Measurements from ENCODE around the gene FBXL7.

The FBXL7 gene

DNA sequence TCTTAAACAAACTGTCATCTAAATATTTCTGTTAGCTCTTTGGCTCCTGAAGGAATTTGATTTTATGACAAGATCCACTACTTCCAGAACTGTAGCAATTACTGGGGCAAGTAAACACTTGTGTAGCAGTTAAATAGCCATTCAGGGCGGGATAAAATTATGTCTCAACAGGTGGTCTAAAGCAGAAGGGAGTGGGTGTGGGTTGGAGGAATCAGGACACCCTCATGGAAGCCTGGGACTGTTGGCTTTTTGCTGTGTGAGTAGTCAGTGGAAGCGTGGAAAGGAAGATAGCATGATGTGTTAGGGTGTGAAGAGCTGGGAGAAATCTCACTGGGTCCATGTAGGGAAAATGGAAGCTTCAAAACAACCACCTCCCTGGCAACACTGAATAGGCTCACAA is 127.1 kb downstream of the FBXL7 start:
- DNase-seq, result no peak

DNA sequence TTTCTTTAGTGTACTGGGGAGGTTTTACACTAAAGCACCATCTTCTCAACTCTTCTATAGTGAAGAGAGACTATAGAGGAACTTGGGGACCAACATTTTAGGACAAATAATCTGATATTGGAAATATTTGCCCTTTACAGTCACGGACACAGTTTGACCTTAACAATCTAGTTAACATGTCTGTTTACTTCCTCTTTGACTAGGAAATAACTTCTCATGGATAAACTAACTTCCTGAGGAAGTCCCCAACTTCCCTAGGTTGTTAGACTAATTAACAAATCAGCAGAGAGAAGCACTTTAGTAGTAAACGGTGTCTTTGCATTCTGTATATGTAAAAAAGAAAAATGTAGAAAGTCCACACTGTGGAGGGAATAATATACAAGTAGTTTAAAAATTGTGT is 127.7 kb downstream of the FBXL7 start:
- DNase-seq, result no peak

GRCh38 chr5:15630441-15630840 is 130.5 kb downstream of the FBXL7 start:
- DNase-seq, result no peak

DNA sequence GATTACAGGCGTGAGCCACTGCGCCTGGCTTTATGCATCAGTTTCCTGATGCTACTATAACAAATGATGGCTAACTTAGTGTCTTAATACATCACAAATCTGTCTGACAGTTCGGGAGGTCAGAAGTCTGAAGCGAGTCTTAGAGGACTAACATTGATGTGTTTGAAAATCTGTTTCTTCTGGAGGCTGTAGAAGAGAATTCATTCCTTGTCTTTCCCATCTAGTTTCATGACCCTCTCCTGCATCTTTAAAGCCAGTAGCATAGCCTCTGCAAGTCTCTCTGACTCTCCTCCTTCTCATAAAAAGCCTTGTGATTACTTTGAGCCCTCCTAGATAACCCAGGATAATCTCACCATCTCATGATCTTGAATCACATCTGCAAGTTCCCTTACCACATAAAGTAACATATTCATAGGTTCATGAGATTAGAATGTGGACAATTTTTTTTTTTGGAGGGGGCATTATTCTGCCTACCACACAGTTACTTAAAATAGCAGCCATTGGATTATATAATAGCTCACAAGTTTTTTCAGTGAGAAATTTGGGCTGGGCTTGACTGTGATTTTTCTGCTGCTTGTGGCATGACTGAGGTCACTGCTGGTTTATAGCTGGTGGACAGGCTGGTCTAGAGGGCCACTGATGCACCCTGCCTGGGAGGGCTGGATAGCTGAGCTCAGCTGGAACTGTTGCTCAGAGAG is 134.8 kb downstream of the FBXL7 start:
- no peak for DNase-seq

DNA sequence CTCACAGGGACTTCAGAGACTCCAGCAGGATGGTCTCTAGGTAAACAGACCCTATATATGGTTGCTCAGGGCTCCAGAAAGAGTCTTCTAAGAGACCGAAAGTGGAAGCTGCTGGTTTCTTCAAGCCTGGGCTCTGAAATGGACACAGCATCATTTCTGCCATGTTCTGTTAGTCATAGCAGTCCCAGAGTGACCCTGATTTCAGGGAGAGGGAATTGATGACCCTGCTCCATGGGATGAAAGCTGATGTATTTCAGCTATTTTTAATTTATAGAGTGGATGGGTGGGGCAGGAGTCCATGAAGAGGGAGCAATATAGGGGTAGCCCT is 135.3 kb downstream of the FBXL7 start:
- no peak for DNase-seq

GRCh38 chr5:15637345-15637744 is 137.4 kb downstream of the FBXL7 start:
- DNase-seq, result no peak

DNA sequence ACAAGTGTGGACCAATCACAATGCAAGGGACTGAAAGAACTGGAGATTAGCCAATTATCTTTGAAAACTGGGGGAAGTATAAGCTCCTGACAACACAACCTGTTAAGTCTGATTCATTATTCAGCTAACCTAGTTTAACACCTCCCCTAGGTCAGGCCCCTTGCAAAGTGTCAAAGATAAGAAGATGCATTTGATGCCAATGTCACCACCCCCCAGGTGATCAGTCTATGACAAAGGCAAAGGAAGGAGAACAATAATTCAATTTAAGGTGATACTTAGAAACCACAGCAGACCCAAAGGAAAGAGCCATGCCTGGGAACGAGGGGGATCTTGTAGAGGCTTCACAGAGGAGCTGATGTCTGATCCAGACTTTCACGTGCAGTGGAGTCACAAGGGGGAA is 137.9 kb downstream of the FBXL7 start:
- no peak for DNase-seq

GRCh38 chr5:15638296-15638695 is 138.3 kb downstream of the FBXL7 start:
- DNase-seq, result no peak

GRCh38 chr5:15639288-15639687 is 139.3 kb downstream of the FBXL7 start:
- DNase-seq, result no peak

GRCh38 chr5:15640116-15640515 is 140.1 kb downstream of the FBXL7 start:
- DNase-seq, result no peak

DNA sequence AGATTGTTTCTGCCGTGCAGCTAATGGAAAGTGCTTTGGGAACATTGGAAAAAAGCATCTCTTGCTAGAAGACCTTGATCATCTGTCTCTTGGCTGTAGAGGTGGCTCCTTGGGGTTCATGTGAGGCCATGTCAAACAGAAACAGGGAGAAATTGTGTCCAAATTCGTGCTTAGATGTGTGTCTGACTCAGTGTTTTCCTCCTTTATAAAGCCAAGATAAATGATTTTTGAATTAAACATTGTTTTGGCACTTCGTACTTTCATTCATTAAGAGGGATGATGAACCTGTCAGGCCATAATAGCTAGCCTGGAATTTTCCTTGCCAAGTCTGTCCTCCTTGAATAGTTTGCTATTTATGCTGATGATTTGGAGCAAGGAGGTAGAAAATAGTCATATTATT is 143.8 kb downstream of the FBXL7 start:
- no peak for DNase-seq

GRCh38 chr5:15645381-15646160 is 145.6 kb downstream of the FBXL7 start:
- no peak for DNase-seq

GRCh38 chr5:15646371-15646770 is 146.4 kb downstream of the FBXL7 start:
- no peak for DNase-seq

- DNase-seq, result no peak
These were observed 147.3 kb downstream of the FBXL7 start for GRCh38 chr5:15647251-15647650.

- no peak for DNase-seq
These were observed 150.3 kb downstream of the FBXL7 start for GRCh38 chr5:15650266-15650665.

GRCh38 chr5:15654779-15655178 is 154.8 kb downstream of the FBXL7 start:
- no peak for DNase-seq

DNA sequence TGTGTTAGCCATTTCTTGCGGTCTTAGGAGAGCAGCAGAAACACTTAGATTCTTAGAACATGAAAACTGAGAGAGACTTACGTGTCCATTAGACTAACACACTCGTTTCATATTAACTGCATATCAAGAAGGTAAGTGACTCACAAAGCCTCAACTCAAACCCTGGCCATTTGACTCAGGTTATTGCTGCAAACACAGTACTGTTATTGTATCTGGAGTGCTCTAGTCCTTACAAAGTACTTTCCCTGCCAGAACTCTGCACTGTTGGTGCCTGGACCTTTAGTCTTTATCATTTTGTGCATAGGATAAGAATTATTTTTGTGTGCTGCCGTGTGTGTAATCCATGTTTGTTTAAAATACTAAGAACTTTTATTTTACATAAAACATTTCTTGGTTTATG is 155.7 kb downstream of the FBXL7 start:
- DNase-seq, result no peak

DNA sequence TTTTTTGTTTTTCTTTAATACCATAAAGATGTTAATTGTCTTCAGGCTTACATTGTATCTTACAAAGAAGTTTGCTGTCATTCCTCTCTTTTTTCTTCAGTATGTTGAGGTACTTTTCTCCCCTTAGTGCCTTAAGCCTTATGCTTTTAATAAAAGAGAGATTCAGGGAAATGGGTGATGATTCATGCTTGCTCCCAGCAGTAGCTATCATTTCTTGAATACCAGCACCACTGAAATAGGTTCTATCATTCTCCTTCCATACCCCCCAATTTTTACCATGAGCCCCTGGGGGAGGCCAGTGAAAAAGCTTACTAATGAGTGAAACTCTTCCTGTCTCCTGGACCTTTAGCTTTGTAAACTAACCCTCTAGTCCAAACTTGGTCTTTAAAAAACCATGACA is 165.0 kb downstream of the FBXL7 start:
- DNase-seq, result no peak

- DNase-seq, result no peak
These were observed 169.8 kb downstream of the FBXL7 start for GRCh38 chr5:15669826-15670225.

DNA sequence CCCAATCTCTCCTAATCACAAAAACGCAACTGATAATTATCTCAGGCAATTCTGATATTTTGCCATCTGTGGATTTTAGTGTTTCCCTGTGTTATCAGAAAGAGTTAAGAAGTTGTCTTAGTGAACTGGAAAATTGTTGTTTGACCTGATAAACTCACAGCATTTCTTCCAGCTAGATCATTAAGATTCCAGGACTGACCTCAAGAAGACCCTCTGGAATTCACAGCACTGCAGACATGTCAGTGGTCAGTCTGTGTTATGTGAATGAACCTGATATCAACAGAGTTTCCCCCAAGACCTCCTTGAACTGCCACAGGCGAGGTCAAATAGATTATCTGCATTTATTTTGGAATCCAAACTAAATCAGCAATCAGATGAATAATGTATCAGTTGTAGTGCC is 174.7 kb downstream of the FBXL7 start:
- DNase-seq, result no peak

GRCh38 chr5:15676591-15676990 is 176.6 kb downstream of the FBXL7 start:
- no peak for DNase-seq

- DNase-seq, result no peak
These were observed 179.2 kb downstream of the FBXL7 start for GRCh38 chr5:15679161-15679560.

DNA sequence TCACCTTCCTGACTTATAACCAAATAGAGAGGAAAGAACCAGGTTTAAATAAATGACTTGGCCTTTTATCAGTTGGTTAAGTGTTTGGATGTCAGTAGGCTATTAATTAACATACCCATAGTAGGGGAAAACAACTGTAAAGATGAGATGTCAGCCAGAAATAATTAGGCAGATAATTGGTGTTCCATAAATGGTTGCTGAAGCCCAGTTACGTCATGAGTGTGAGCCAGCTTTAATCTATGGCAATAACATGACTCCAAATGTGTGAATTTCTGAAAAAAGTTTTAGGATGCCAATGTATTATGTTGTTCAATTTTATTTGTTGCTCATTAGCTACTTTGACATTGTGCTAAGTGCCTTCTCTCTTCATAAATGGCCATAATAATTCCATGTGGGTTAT is 180.5 kb downstream of the FBXL7 start:
- no peak for DNase-seq

- DNase-seq, result no peak
These were observed 182.1 kb downstream of the FBXL7 start for GRCh38 chr5:15682122-15682521.

GRCh38 chr5:15682566-15682965 is 182.6 kb downstream of the FBXL7 start:
- no peak for DNase-seq

Data from stimulated activated CD4-positive, alpha-beta T cell treated with anti-CD3 and anti-CD28 coated beads, Interleukin-1b, Interleukin-23, amount 100 ng/mL, for 48 hours (primary cell).